ENCODE data around the gene TAF13.
"Not testable (repeated sequence)": the region's sequence is repeated elsewhere in the genome, so short reads cannot be mapped to it uniquely, and the experiment has no call there.

The TAF13 gene

GRCh38 chr1:109046671-109047070 is 29.1 kb downstream of the TAF13 start:
- DNase-seq (ENCODE audit: low spot score), result no peak

GRCh38 chr1:109045595-109045994 is 30.2 kb downstream of the TAF13 start:
- no peak for DNase-seq (ENCODE audit: low spot score)

GRCh38 chr1:109041621-109042468 is 34.0 kb downstream of the TAF13 start, which contains the start of gene WDR47:
Gene WDR47, minus strand, starts transcription at chr1:109042102. Its CDS starts 18,590 bp downstream, at chr1:109023512.
- peak; percentile 99 for DNase-seq (ENCODE audit: low spot score)

- DNase-seq (ENCODE audit: low spot score), result peak; percentile 41
Measured at GRCh38 chr1:109040989-109041620, 34.7 kb downstream of the TAF13 start.

- no peak for DNase-seq (ENCODE audit: low spot score)
Measured at GRCh38 chr1:109040627-109040988, 35.2 kb downstream of the TAF13 start.

- no peak for DNase-seq (ENCODE audit: low spot score)
Measured at GRCh38 chr1:109034382-109034781, 41.4 kb downstream of the TAF13 start.

- DNase-seq (ENCODE audit: low spot score), result not testable (repeated sequence)
Measured at GRCh38 chr1:109029493-109029892, 46.3 kb downstream of the TAF13 start.

- no peak for DNase-seq (ENCODE audit: low spot score)
Measured at GRCh38 chr1:109027841-109028240, 48.0 kb downstream of the TAF13 start.

- no peak for DNase-seq (ENCODE audit: low spot score)
Measured at GRCh38 chr1:109025694-109026093, 50.1 kb downstream of the TAF13 start.

GRCh38 chr1:109024646-109025045 is 51.2 kb downstream of the TAF13 start:
- no peak for DNase-seq (ENCODE audit: low spot score)

- DNase-seq (ENCODE audit: low spot score), result no peak
Measured at GRCh38 chr1:109020693-109021257, 55.0 kb downstream of the TAF13 start.

GRCh38 chr1:109017719-109018118 is 58.1 kb downstream of the TAF13 start:
- not testable (repeated sequence) for DNase-seq (ENCODE audit: low spot score)

- DNase-seq (ENCODE audit: low spot score), result no peak
Measured at GRCh38 chr1:109017134-109017533, 58.7 kb downstream of the TAF13 start.
